GM19372 (cell line): ENCODE measurements around the gene CLK2.
"Not testable (repeated sequence)": the region's sequence is repeated elsewhere in the genome, so short reads cannot be mapped to it uniquely, and the experiment has no call there.

Source experiments
- ATAC-seq: cut with Tn5 transposase; IDR thresholded peaks from one replicate; pipeline ENCODE4 v1.9.1; 2021; ENCODE audit warnings: mild to moderate bottlenecking, low read depth, moderate library complexity; ENCODE audit not compliant: unreplicated experiment

CLK2 gene

DNA sequence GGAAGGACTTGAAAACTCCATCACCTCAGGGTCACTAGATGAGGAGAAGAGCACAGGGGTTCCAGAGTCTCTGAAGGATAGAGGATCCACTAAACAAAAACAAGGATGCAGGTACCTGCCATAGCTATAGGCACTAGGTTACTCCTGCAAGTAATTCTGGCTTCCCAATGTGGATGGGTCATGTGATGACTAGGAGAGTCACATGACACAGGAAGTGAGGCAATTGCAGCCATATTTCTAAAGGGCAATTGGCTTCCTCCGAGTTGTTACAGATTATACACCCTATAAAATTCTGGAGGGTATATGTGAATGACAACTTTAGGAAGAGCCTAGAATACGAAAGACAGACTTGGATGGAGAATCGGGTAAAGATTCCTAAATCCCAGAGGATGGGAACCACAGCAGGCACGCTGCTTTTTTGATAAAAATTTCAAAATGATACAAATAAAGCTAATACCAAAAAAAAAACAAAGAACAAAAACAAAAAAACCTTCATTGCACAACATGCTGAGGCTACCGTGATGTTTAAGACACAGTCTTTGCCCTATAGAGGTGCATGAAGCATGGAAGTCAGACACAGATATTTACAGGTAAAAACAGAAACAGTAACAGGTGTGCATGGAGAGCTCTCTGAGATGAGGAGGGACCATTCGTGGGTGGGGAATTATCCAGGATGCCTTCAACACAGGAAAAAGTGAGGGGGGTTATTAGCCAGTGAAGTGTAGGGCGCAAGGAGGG lies 54.3 kb downstream of the CLK2 start:
- no peak for ATAC-seq

DNA sequence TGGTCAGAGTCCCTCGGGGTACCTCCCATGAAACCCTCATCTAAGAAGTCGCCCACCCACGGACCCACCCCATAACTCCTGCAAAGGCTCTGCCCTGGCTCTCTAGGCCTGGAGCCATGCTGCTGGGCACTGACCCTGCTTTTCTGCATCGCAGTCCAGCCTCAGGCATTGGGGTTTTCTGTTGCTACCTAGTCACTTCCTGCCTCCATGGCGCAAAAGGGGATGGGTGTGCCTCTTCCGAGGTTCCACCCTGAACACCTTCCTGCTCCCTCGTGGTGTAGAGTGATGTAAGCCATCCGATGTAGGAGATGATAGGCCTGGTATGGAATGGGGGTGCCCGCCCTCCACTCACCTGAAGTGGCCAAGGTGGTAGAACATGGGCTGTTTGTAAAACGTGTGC lies 58.6 kb downstream of the CLK2 start:
- not testable (repeated sequence) for ATAC-seq
